Heart right ventricle (tissue), 16 donors: Measurements from ENCODE around the gene OSBPL6. TPM values are rescaled to one million over a fixed set of nuclear protein-coding genes. Genes with fewer than 3 reads are reported as not detected.

Experiments
- ATAC-seq, 8 donors: fragments of 200-7000 bp; cut with Tn5 transposase; one replicate each; pipeline ENCODE4 v1.9.1; 2020; ENCODE audit warnings: mild to moderate bottlenecking in 8 of 8, moderate library complexity in 8 of 8, moderate number of reproducible peaks in 1 of 8
- DNase-seq, 2 donors: peaks; one replicate each; pipeline ENCODE4 v3.0.0-alpha.2; 2020
- H3K27ac ChIP-seq, 10 donors: fragments of 200-600 bp; sonication (generic) in 2 of 10; one replicate each; pipeline versions ENCODE4 v1.5.0 to v1.8.0; 2020 to 2022; ENCODE audit warnings: mild to moderate bottlenecking in 3 of 10
- H3K27me3 ChIP-seq, 7 donors: fragments of 200-600 bp; one replicate each; pipeline ENCODE4 v1.8.0; 2021 to 2022; ENCODE audit warnings: mild to moderate bottlenecking in 2 of 7
- H3K36me3 ChIP-seq, 9 donors: fragments of 200-600 bp; sonication (generic) in 1 of 9; one replicate each; pipeline versions ENCODE4 v1.5.0 to v1.8.0; 2020 to 2022; ENCODE audit warnings: mild to moderate bottlenecking in 2 of 9
- H3K4me1 ChIP-seq, 9 donors: fragments of 200-600 bp; sonication (generic) in 1 of 9; one replicate each; pipeline versions ENCODE4 v1.5.0 to v1.8.0; 2020 to 2022; ENCODE audit warnings: mild to moderate bottlenecking in 4 of 9
- H3K4me3 ChIP-seq, 10 donors: fragments of 200-600 bp; sonication (generic) in 2 of 10; one replicate each; pipeline versions ENCODE4 v1.5.0 to v1.8.0; 2020 to 2022; ENCODE audit warnings: mild to moderate bottlenecking in 7 of 10, moderate library complexity in 2 of 10
- H3K9me3 ChIP-seq, 11 donors: fragments of 200-600 bp in 10 of 11; sonication (generic) in 2 of 11; one replicate each; pipeline versions ENCODE4 v1.5.0 to v1.8.0; 2013 to 2022; ENCODE audit warnings: mild to moderate bottlenecking in 2 of 11, control low read depth in 1 of 11, moderate library complexity in 1 of 11
- CTCF ChIP-seq, 9 donors: fragments of 200-600 bp; sonication (generic) in 2 of 9; IDR thresholded peaks; one replicate each; pipeline versions ENCODE4 v1.5.0 to v1.8.0; 2021 to 2022; ENCODE audit warnings: antibody characterized with exemption in 9 of 9, mild to moderate bottlenecking in 5 of 9, moderate library complexity in 1 of 9
- WGBS, 2 donors: extraction: QIAGEN DNeasy Blood & Tissue Kit; methylation state at CpG; one replicate each; pipeline ENCODE4 v1.1.7; 2013; ENCODE audit warnings: inconsistent platforms in 1 of 2; 5-methylcytosine and 5-hydroxymethylcytosine counted together
- intact Hi-C, 10 donors: fragments of 100-400 bp; cut with DNase I; formaldehyde crosslinking; loops; one replicate each; pipeline versions ENCODE4 v1.11.1 to v1.14.2; 2022
- polyA plus RNA-seq, 2 donors: library from polyadenylated mRNA; stranded (reverse); fragments of 200-250 nt; gene quantifications; one replicate each; pipeline ENCODE4 v1.2.3, GENCODE V29; 2013
- total RNA-seq, 10 donors: library from RNA; stranded (reverse); fragmentation: NEBNext Ultra II Directional in 3 of 10; extraction: Animal tissue kit (Norgen Biotek cat#: 25700) in 3 of 10; gene quantifications; one replicate each; pipeline versions ENCODE4 v1.2.1 to v1.2.4, GENCODE V29; 2021 to 2023
- donor health status: Arrhythmogenic right ventricular cardiomyopathy.
- donor health status: ischemic (EF 13 %, LVEDD 7.1; RV severe dilation, severe dysfunction).
- donor health status: healthy with polysubstance abuse.
- donor health status: DM: no; HTN: yes; CAD: no.
- donor health status: DM: no; HTN: no; CAD: no.
- donor health status: ischemic (EF 25% LVEDD 6.9; RV normal size, moderate dysfunction).
- donor health status: ischemic (EF 25% LVEDD 5.7; RV mildly dilated, moderate dysfunction).
- donor health status: healthy.
- donor health status: DM: yes; HTN: yes; CAD: no.
- donor health status: Ischemic cardiomyopathy.
- donor health status: ischemic (EF 35%, LVEDD 5.7; RV mildly dilated, moderate dysfunction).
- donor health status: nonischemic (EF 11% LVEDD 7.7; RV severe dilation, severe dysfunction).
- donor health status: DM: yes; HTN: yes; CAD: no.
- donor health status: PGD.
- donor health status: ischemic (EF 29% LVEDD 5.4; RV normal size, mild dysfunction).
- donor health status: nonischemic (EF 23%, LVEDD 6.1; RV moderate dilation, normal function).

The OSBPL6 gene
- total and polyA plus RNA-seq, 12 donors = 1.1 to 8.0 (median 4.4) TPM

GRCh38 chr2:178397002-178397605 is 202.8 kb downstream of the OSBPL6 start:
- Histone ChIP-seq H3K27ac (no peak overlapping the region), H3K9me3 (no peaks in the 10 kb centered on the region), H3K4me3 (no peak overlapping the region), H3K27me3 (no peaks in the 10 kb centered on the region), H3K4me1 (peaks cover 0 to 4% (median 0%) of the 10 kb centered on the region in 9 donors), H3K36me3 (no peaks in the 10 kb centered on the region)
- DNase-seq (peak in 1 of 2 donors; percentile 11), ATAC-seq (peak in 5 of 8 donors; percentile 50 to 79 (median 73))
- TF ChIP-seq CTCF (IDR thresholded peaks at IDR 0.05) = peak; percentile 31 to 82 (median 72)
- WGBS, 2 donors = 13% methylated on average over 7 of the region's 7 CpGs
- intact Hi-C loops = loop anchor here in 4 of 10 donors (1.0 to 10.0 kb wide), 4 partner anchors 17 to 285 kb away; partner anchors contain the start of genes OSBPL6 (in 1 of the 4) and RBM45 (in 1 of the 4)

DNA sequence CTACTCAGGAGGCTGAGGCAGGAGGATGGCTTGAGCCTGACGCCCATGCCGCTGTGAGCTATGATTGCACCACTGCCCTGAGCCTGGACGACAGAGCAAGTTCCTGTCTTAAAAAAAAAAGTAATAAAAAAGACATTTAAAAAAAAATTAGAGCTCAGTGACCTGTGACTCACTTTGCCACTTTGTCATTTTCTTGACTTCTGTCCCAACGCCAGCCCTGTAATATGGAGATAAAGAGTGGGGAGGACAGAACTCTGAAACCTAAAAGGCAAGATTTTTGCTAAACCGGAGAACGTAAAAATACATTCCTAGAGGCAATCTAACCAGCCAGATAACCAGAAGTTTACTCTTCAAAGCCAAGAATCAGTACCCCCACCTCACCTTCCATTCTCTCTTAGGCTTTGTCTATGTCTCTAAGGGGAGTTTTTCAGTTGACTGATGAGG is 207.7 kb downstream of the OSBPL6 start:
- H3K27me3 ChIP-seq = no peaks in the 10 kb centered on the region
- DNase-seq = no peak
- no peak overlapping the region for H3K4me3 ChIP-seq
- no peak for TF ChIP-seq CTCF (IDR thresholded peaks at IDR 0.05)
- H3K36me3 ChIP-seq = no peaks in the 10 kb centered on the region
- no peak overlapping the region for H3K27ac ChIP-seq
- 73 to 77% methylated on average over 6 of the region's 6 CpGs for WGBS, 2 donors
- intact Hi-C loops = loop anchor here in 1 of 10 donors (10.0 kb wide), 1 partner anchor 287 kb away; the partner anchor contains the start of gene RBM45
- H3K4me1 ChIP-seq = no peaks in the 10 kb centered on the region
- no peaks in the 10 kb centered on the region for H3K9me3 ChIP-seq
- ATAC-seq = no peak

- Histone ChIP-seq H3K27ac (no peak overlapping the region), H3K9me3 (no peaks in the 10 kb centered on the region), H3K36me3 (no peaks in the 10 kb centered on the region), H3K27me3 (no peaks in the 10 kb centered on the region), H3K4me1 (no peaks in the 10 kb centered on the region), H3K4me3 (no peak overlapping the region)
- no peak for ATAC-seq
- no peak for DNase-seq
- intact Hi-C loops = loop anchor here in 1 of 10 donors (10.0 kb wide), 1 partner anchor 289 kb away; the partner anchor contains the start of gene RBM45
- no peak for TF ChIP-seq CTCF (IDR thresholded peaks at IDR 0.05)
- WGBS, 2 donors = 76 to 78% methylated on average over 3 of the region's 3 CpGs
These were observed 209.5 kb downstream of the OSBPL6 start for GRCh38 chr2:178403671-178404306.

GRCh38 chr2:178404368-178404767 is 210.1 kb downstream of the OSBPL6 start:
- Histone ChIP-seq H3K9me3 (no peaks in the 10 kb centered on the region), H3K4me3 (no peak overlapping the region), H3K27ac (no peak overlapping the region), H3K27me3 (no peaks in the 10 kb centered on the region), H3K4me1 (no peaks in the 10 kb centered on the region), H3K36me3 (no peaks in the 10 kb centered on the region)
- ATAC-seq = peak in 4 of 8 donors; percentile 11 to 67 (median 46)
- DNase-seq = no peak
- no peak for TF ChIP-seq CTCF (IDR thresholded peaks at IDR 0.05)
- WGBS, 2 donors = 35 to 37% methylated on average over 4 of the region's 4 CpGs
- intact Hi-C loops = loop anchor here in 1 of 10 donors (10.0 kb wide), 1 partner anchor 290 kb away; the partner anchor contains the start of gene RBM45
